ENCODE data around the gene CHMP5.

DNA sequence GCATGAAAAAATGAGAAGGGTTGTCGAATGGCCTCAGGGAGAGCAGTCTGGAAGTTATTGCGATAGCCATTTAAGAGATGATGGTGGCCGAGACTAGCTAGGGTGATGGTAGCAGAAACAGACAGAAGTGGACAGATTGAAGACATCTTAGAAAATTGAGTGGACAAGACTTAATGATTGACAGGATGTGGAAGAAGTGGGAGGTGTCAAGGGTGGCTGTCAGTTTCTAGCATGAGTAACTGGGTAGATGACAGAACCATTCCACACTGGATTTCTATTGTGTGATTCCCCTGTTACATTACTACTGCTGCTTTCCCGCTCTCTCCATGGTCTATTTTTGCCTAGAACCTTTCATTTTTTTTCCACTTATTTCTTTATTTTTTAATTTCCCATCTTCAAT is 12.6 kb downstream of the CHMP5 start:
- TF ChIP-seq, protein P1, sequence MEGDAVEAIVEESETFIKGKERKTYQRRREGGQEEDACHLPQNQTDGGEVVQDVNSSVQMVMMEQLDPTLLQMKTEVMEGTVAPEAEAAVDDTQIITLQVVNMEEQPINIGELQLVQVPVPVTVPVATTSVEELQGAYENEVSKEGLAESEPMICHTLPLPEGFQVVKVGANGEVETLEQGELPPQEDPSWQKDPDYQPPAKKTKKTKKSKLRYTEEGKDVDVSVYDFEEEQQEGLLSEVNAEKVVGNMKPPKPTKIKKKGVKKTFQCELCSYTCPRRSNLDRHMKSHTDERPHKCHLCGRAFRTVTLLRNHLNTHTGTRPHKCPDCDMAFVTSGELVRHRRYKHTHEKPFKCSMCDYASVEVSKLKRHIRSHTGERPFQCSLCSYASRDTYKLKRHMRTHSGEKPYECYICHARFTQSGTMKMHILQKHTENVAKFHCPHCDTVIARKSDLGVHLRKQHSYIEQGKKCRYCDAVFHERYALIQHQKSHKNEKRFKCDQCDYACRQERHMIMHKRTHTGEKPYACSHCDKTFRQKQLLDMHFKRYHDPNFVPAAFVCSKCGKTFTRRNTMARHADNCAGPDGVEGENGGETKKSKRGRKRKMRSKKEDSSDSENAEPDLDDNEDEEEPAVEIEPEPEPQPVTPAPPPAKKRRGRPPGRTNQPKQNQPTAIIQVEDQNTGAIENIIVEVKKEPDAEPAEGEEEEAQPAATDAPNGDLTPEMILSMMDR (IDR thresholded peaks at IDR 0.05) = no peak
- TF ChIP-seq POLR2A (IDR thresholded peaks at IDR 0.05) = no peak

All from Peyer's patch (tissue), 4 donors.